DMS153 treated with DMSO at 0.1 percent for 48 hours (cell line): ENCODE measurements around the gene EPB41L3.
A peak's percentile ranks its signal among the peaks of the same experiment; 100 is the strongest.

Experiments used
- DNase-seq: peaks from one replicate; lab custom pipeline; 2025; ENCODE audit not compliant: unreplicated experiment; lab: John Stamatoyannopoulos, UW

Gene EPB41L3

GRCh38 chr18:5456577-5457461 is 87.0 kb downstream of the EPB41L3 start:
- no peak for DNase-seq

GRCh38 chr18:5455674-5456073 is 88.1 kb downstream of the EPB41L3 start:
- no peak for DNase-seq

- no peak for DNase-seq
Measured at GRCh38 chr18:5452943-5453443, 90.8 kb downstream of the EPB41L3 start.

GRCh38 chr18:5451871-5452270 is 91.9 kb downstream of the EPB41L3 start:
- DNase-seq, result no peak

- DNase-seq, result no peak
Measured at GRCh38 chr18:5451150-5451549, 92.6 kb downstream of the EPB41L3 start.

- no peak for DNase-seq
Measured at GRCh38 chr18:5449858-5450509, 93.8 kb downstream of the EPB41L3 start.

- no peak for DNase-seq
Measured at GRCh38 chr18:5447442-5447841, 96.4 kb downstream of the EPB41L3 start.

- DNase-seq, result no peak
Measured at GRCh38 chr18:5444847-5445246, 99.0 kb downstream of the EPB41L3 start.

GRCh38 chr18:5444269-5444668 is 99.5 kb downstream of the EPB41L3 start:
- DNase-seq, result no peak

GRCh38 chr18:5439986-5440696 is 103.7 kb downstream of the EPB41L3 start:
- no peak for DNase-seq

GRCh38 chr18:5434425-5434824 is 109.4 kb downstream of the EPB41L3 start:
- no peak for DNase-seq

- DNase-seq, result no peak
Measured at GRCh38 chr18:5431836-5432575, 111.8 kb downstream of the EPB41L3 start.

- DNase-seq, result peak; percentile 8
Measured at GRCh38 chr18:5430131-5430530, 113.7 kb downstream of the EPB41L3 start.

- DNase-seq, result no peak
Measured at GRCh38 chr18:5429681-5430080, 114.1 kb downstream of the EPB41L3 start.

- no peak for DNase-seq
Measured at GRCh38 chr18:5425721-5426120, 118.1 kb downstream of the EPB41L3 start.

GRCh38 chr18:5424903-5425664 is 118.7 kb downstream of the EPB41L3 start:
- DNase-seq, result no peak

GRCh38 chr18:5422626-5423025 is 121.2 kb downstream of the EPB41L3 start:
- DNase-seq, result no peak

GRCh38 chr18:5421981-5422380 is 121.8 kb downstream of the EPB41L3 start:
- DNase-seq, result no peak

GRCh38 chr18:5420906-5421305 is 122.9 kb downstream of the EPB41L3 start:
- no peak for DNase-seq

GRCh38 chr18:5419601-5420000 is 124.2 kb downstream of the EPB41L3 start:
- DNase-seq, result no peak
